A549 (cell line): ENCODE results near the gene PTX4. TPM values are rescaled to one million over a fixed set of nuclear protein-coding genes. Genes with fewer than 3 reads are reported as not detected.
"Not testable (repeated sequence)": the region's sequence is repeated elsewhere in the genome, so short reads cannot be mapped to it uniquely, and the experiment has no call there.

ENCODE experiments used
- ATAC-seq, 2 experiments: fragments of 200-7000 bp in 1 of 2; fragments of >200 bp in 1 of 2; cut with Nextera tagmentation in 1 of 2; cut with Tn5 transposase in 1 of 2; 3 replicates each; pipeline versions ENCODE4 v1.8.0 to v1.9.1; 2018 to 2020; ENCODE audit warnings: mild to moderate bottlenecking in 1 of 2, moderate library complexity in 1 of 2
- CTCF ChIA-PET: fragments of 300-600 bp; sonication (Branson Sonifier 250); formaldehyde crosslinking; extraction: SDS; loops from one replicate; lab custom pipeline; 2021; ENCODE audit warnings: antibody characterized with exemption, inconsistent platforms; lab: Yijun Ruan, JAX
- POLR2A ChIA-PET: fragments of 350-600 bp; formaldehyde crosslinking; extraction: SDS; loops from one replicate; lab custom pipeline; 2021; ENCODE audit warnings: antibody characterized with exemption, inconsistent platforms; lab: Yijun Ruan, JAX
- DNase-seq, 2 experiments: peaks; one replicate each; pipeline versions ENCODE4 v3.0.0 to v3.0.0-alpha.2; 2011 to 2016; ENCODE audit warnings: low read depth in 1 of 2, low spot score in 1 of 2
- FAIRE-seq: peaks from 2 replicates; lab custom pipeline; 2011; peaks lifted over from hg19 to GRCh38; lab: Jason Lieb, UNC
- H3K27ac ChIP-seq, 2 experiments: fragments of >200 bp; sonication (Bioruptor Twin); formaldehyde crosslinking; 3 replicates each; pipeline ENCODE4 v1.5.1; 2016 to 2017
- H3K4me1 ChIP-seq: fragments of >200 bp; sonication (Bioruptor Twin); formaldehyde crosslinking; 3 replicates; pipeline ENCODE4 v1.6.1; 2016
- H3K4me2 ChIP-seq: fragments of >200 bp; sonication (Bioruptor Twin); formaldehyde crosslinking; 3 replicates; pipeline ENCODE4 v1.6.1; 2016
- H3K4me3 ChIP-seq: fragments of >200 bp; sonication (Bioruptor Twin); formaldehyde crosslinking; 3 replicates; pipeline ENCODE4 v1.5.1; 2016
- H3K9me3 ChIP-seq: fragments of >200 bp; sonication (Bioruptor Twin); formaldehyde crosslinking; 3 replicates; pipeline ENCODE4 v1.6.1; 2016
- CBX2 ChIP-seq: fragments of 200-600 bp; sonication (generic); IDR thresholded peaks from 2 replicates; pipeline ENCODE4 v1.6.1; 2016; ENCODE audit warnings: low read depth, mild to moderate bottlenecking, borderline replicate concordance
- CBX8 ChIP-seq: fragments of 200-600 bp; sonication (generic); IDR thresholded peaks from 2 replicates; pipeline ENCODE4 v1.6.1; 2016
- CEBPB ChIP-seq, 2 experiments: fragments of >200 bp in 1 of 2; sonication (Bioruptor Twin) in 1 of 2; formaldehyde crosslinking in 1 of 2; IDR thresholded peaks; 2 replicates each; pipeline ENCODE4 v1.6.1; 2012 to 2016
- CHD4 ChIP-seq: fragments of 200-600 bp; sonication (generic); IDR thresholded peaks from 2 replicates; pipeline ENCODE4 v1.6.1; 2016; ENCODE audit warnings: antibody characterized with exemption, mild to moderate bottlenecking, borderline replicate concordance
- EHF ChIP-seq: fragments of 250-450 bp; sonication (Bioruptor Pico); IDR thresholded peaks from 2 replicates; pipeline ENCODE4 v1.5.0; 2020; ENCODE audit warnings: mild to moderate bottlenecking
- EP300 ChIP-seq, 2 experiments: fragments of >200 bp; sonication (Bioruptor Twin); formaldehyde crosslinking; IDR thresholded peaks; 2 replicates in 1 of 2; 3 replicates in 1 of 2; pipeline ENCODE4 v1.6.1; 2016 to 2017
- FOSB ChIP-seq: fragments of 250-450 bp; sonication (Bioruptor Pico); IDR thresholded peaks from 2 replicates; pipeline ENCODE4 v1.5.0; 2020; ENCODE audit warnings: mild to moderate bottlenecking, moderate library complexity
- GATA3 ChIP-seq: IDR thresholded peaks from 2 replicates; pipeline ENCODE4 v1.6.1; 2012; ENCODE audit warnings: borderline replicate concordance
- HDAC2 ChIP-seq: fragments of 200-600 bp; sonication (generic); IDR thresholded peaks from 2 replicates; pipeline ENCODE4 v1.6.1; 2016
- HEYL ChIP-seq: fragments of 250-450 bp; sonication (Bioruptor Pico); IDR thresholded peaks from 2 replicates; pipeline ENCODE4 v1.8.0; 2021; ENCODE audit warnings: mild to moderate bottlenecking, moderate library complexity
- MAFK ChIP-seq: fragments of 450-650 bp; IDR thresholded peaks from 2 replicates; pipeline ENCODE4 v1.6.1; 2014; ENCODE audit not compliant: partially characterized antibody
- MYC ChIP-seq: IDR thresholded peaks from 2 replicates; pipeline ENCODE4 v1.6.1; 2012; ENCODE audit warnings: mild to moderate bottlenecking, inconsistent platforms, low read length, improper control_type of control experiment, borderline replicate concordance
- PHF8 ChIP-seq: fragments of 200-600 bp; sonication (generic); IDR thresholded peaks from 2 replicates; pipeline ENCODE4 v1.6.1; 2016; ENCODE audit warnings: low read depth, mild to moderate bottlenecking, antibody characterized with exemption, moderate library complexity, borderline replicate concordance
- POLR2AphosphoS2 ChIP-seq: conservative IDR thresholded peaks from 2 replicates; pipeline ENCODE4 v1.6.1; 2012; ENCODE audit warnings: low read length, improper control_type of control experiment, inconsistent platforms
- RAD21 ChIP-seq, 2 experiments: fragments of >200 bp in 1 of 2; sonication (Bioruptor Twin) in 1 of 2; formaldehyde crosslinking in 1 of 2; IDR thresholded peaks in 1 of 2; conservative IDR thresholded peaks in 1 of 2; 2 replicates in 1 of 2; 3 replicates in 1 of 2; pipeline ENCODE4 v1.6.1; 2012 to 2018; ENCODE audit warnings: inconsistent platforms in 1 of 2
- RARB ChIP-seq: fragments of 250-450 bp; sonication (Bioruptor Pico); IDR thresholded peaks from 2 replicates; pipeline ENCODE4 v1.8.0; 2021; ENCODE audit warnings: mild to moderate bottlenecking, moderate library complexity
- TP53 ChIP-seq: fragments of 250-450 bp; sonication (Bioruptor Pico); IDR thresholded peaks from 2 replicates; pipeline ENCODE4 v1.5.0; 2021; ENCODE audit warnings: mild to moderate bottlenecking, moderate library complexity
- ZC3H11A ChIP-seq: fragments of 450-650 bp; IDR thresholded peaks from 2 replicates; pipeline ENCODE4 v1.6.1; 2014; ENCODE audit warnings: antibody characterized with exemption, mild to moderate bottlenecking
- ZFP36 ChIP-seq: fragments of 450-650 bp; IDR thresholded peaks from 2 replicates; pipeline ENCODE4 v1.6.1; 2014; ENCODE audit warnings: borderline replicate concordance; ENCODE audit not compliant: partially characterized antibody
- ZNF302 ChIP-seq: fragments of 250-450 bp; sonication (Bioruptor Pico); IDR thresholded peaks from 2 replicates; pipeline ENCODE4 v1.9.0; 2021; ENCODE audit warnings: inconsistent platforms, mild to moderate bottlenecking, moderate library complexity
- WGBS: methylation state at CpG from one replicate; pipeline ENCODE4 v1.1.6; 2017; ENCODE audit errors: missing lambda C conversion rate; 5-methylcytosine and 5-hydroxymethylcytosine counted together
- polyA plus RNA-seq, 4 experiments: library from polyadenylated mRNA; depleted of rRNA in 3 of 4; stranded (reverse); fragments of >200 nt; fragmentation: RNase III in 1 of 4; extraction: RNeasy Plus Mini Kit Qiagen cat#74134 plus additional on column Dnase treatment in 1 of 4; gene quantifications; 2 replicates in 3 of 4; 3 replicates in 1 of 4; pipeline ENCODE4 v1.2.3, GENCODE V29; 2011 to 2017
- TF ChIP-seq, protein P1 (sequence below): fragments of >200 bp; sonication (Bioruptor Twin); formaldehyde crosslinking; IDR thresholded peaks from 3 replicates; pipeline ENCODE4 v1.5.1; 2016
- TF ChIP-seq, protein P2 (sequence below): fragments of 150-350 bp; IDR thresholded peaks from 2 replicates; pipeline ENCODE4 v1.6.1; 2014; ENCODE audit warnings: low read depth, mild to moderate bottlenecking, low read length
- TF ChIP-seq, protein P3 (sequence below): fragments of >200 bp; sonication (Bioruptor Twin); formaldehyde crosslinking; IDR thresholded peaks from 3 replicates; pipeline ENCODE4 v1.6.1; 2016
- TF ChIP-seq, protein P4 (sequence below): IDR thresholded peaks from 2 replicates; pipeline ENCODE4 v1.6.1; 2012
- TF ChIP-seq, protein P5 (sequence below): fragments of 250-450 bp; sonication (Bioruptor Pico); IDR thresholded peaks from 2 replicates; pipeline ENCODE4 v1.5.0; 2021; ENCODE audit warnings: mild to moderate bottlenecking, moderate library complexity, borderline replicate concordance

The PTX4 gene
- polyA plus RNA-seq, 2 of the 4 experiments (the other 2 are of a cell fraction) = not detected

DNA sequence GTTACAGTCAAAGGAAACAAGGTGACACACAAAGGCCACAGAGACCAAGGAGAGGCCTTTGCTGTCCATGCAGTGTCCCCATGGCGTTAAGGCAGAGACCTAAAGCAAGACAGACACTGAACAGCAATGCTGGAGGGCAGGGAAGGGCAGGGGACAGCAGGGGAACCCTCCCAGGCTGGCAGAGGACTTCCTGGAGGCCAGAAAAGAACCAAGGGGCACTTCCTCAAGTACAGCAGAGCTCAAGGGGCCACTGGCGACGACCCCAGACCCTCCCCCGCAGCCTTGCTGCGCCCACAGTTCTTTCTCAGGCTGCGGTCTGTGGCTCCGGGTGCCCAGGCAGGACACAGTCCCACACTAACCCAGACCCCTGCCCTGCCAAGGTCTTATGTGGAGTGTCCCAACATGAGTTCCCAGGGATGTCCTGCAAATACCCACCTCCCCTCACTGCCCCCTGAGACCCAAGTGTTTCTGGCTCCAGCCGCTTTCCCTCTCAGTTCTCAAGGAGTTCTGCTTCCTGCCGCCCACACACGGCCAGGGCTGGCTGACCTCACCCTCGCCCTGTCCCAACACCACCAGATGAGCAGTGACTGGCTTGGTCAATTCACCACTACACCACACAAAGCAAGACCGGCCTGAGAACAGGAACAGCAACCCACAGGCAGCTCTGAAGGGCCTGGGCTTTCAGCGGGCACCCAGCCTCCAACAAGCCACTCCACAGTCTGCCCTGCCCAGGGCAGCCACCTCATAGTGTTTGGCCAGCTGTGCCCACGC, 18.1 kb downstream of the PTX4 start:
- Histone ChIP-seq H3K9me3 (no peaks in the 10 kb centered on the region), H3K27ac (no peak overlapping the region), H3K4me2 (no peak overlapping the region), H3K4me1 (peaks cover 9% of the 10 kb centered on the region), H3K4me3 (no peak overlapping the region)
- POLR2A ChIA-PET = interaction anchor here (1.3 kb wide), 1 partner anchor 141 kb away, joined by 4 read pairs; the partner anchor contains the start of gene IFT140
- ATAC-seq (no peak), FAIRE-seq (no peak), DNase-seq (no peak)
- TF ChIP-seq CBX2 (no peak), PHF8 (no peak), HDAC2 (no peak), EP300 (IDR thresholded peaks at IDR 0.05) (no peak), EHF (CRISPR knock-in tag) (no peak), ZFP36 (no peak), POLR2AphosphoS2 (no peak), GATA3 (no peak), CHD4 (no peak), ZC3H11A (no peak)
- TF ChIP-seq, protein P1, sequence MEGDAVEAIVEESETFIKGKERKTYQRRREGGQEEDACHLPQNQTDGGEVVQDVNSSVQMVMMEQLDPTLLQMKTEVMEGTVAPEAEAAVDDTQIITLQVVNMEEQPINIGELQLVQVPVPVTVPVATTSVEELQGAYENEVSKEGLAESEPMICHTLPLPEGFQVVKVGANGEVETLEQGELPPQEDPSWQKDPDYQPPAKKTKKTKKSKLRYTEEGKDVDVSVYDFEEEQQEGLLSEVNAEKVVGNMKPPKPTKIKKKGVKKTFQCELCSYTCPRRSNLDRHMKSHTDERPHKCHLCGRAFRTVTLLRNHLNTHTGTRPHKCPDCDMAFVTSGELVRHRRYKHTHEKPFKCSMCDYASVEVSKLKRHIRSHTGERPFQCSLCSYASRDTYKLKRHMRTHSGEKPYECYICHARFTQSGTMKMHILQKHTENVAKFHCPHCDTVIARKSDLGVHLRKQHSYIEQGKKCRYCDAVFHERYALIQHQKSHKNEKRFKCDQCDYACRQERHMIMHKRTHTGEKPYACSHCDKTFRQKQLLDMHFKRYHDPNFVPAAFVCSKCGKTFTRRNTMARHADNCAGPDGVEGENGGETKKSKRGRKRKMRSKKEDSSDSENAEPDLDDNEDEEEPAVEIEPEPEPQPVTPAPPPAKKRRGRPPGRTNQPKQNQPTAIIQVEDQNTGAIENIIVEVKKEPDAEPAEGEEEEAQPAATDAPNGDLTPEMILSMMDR = no peak
- TF ChIP-seq, protein P2, sequence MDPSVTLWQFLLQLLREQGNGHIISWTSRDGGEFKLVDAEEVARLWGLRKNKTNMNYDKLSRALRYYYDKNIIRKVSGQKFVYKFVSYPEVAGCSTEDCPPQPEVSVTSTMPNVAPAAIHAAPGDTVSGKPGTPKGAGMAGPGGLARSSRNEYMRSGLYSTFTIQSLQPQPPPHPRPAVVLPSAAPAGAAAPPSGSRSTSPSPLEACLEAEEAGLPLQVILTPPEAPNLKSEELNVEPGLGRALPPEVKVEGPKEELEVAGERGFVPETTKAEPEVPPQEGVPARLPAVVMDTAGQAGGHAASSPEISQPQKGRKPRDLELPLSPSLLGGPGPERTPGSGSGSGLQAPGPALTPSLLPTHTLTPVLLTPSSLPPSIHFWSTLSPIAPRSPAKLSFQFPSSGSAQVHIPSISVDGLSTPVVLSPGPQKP = no peak
- WGBS = 78% methylated on average over 14 of the region's 14 CpGs
- CTCF ChIA-PET = interaction anchor here (1.3 kb wide), 1 partner anchor 42 kb away, joined by 4 read pairs; no protein-coding TSS in a partner anchor

DNA sequence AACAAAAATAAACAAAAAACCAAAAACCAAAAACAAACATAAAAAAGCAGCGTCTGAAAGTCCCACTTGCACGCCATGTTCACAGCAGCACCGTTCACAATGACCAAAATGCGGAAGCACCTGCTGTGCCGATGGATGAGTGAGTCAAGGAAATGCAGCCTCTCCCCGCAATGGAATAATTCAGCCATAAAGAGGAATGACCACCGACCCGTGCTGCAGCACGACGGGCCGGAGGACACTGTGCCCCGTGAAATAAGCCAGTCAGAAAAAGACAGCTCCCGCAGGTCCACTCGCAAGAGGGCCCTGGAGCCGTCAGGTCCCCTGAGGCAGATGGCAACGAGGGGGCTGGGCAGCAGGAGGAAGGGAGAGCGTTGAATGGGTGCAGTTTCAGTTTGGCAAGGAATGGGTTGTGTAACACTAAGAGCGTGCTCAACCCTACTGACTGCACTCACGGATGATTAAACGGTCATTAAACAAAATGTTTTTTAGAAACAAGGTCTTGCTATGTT, 19.0 kb downstream of the PTX4 start:
- Histone ChIP-seq H3K4me1 (peaks cover 6% of the 10 kb centered on the region), H3K9me3 (no peaks in the 10 kb centered on the region), H3K4me2 (no peak overlapping the region), H3K27ac (no peak overlapping the region)
- no peak for ATAC-seq
- no peak for FAIRE-seq
- CTCF ChIA-PET = no interaction called here
- 89% methylated on average over 20 of the region's 20 CpGs for WGBS
- no peak for DNase-seq
- TF ChIP-seq FOSB (no peak), CBX8 (no peak), CEBPB (IDR thresholded peaks at IDR 0.05) (no peak), ZNF302 (CRISPR knock-in tag) (no peak), MYC (no peak)
- TF ChIP-seq, all 56 proteins: peak for 0
- H3K4me3 ChIP-seq = no peak overlapping the region
- POLR2A ChIA-PET = no interaction called here

DNA sequence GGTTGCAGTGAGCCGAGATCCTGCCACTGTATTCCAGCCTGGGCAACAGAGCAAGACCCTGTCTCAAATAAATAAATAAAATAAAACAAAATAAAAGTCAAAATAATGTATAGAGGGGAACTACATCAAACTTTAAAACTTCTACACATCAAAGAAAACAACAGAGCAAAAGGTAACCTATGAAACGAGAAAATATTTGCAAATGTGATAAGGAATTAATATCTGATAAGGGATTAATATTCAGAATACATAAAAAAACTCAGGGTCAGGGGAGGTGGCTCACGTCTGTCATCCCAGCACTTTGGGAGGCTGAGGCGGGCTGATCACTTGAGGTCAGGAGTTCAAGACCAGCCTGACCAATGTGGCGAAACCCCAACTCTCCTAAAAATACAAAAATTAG, 19.6 kb downstream of the PTX4 start:
- WGBS = 79% methylated on average over 5 of the region's 5 CpGs
- DNase-seq, FAIRE-seq, H3K9me3 ChIP-seq, POLR2A ChIA-PET, CTCF ChIA-PET, ATAC-seq, H3K4me3 ChIP-seq, H3K27ac ChIP-seq, H3K4me2 ChIP-seq, H3K4me1 ChIP-seq: not testable (repeated sequence)

DNA sequence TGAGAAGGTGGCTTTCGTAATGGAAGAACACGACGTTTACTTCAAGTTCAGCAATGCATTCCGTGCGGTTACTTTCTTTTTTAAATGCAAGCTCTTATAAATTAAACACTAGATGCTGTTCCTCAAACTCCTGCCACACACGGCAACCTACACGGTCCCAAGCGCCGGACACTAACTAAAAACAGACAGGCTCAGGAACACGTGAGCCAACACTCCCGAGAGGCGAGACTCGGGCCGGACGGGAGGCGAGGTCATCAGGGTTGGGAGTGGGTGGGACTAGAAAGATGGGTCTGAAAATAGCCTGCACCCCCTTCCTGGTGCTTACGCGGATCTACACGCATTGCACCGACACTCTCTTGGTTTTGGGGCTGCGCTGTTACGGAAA, 20.3 kb downstream of the PTX4 start:
- FAIRE-seq = no peak
- no peak for TF ChIP-seq TP53 (CRISPR knock-in tag)
- TF ChIP-seq HEYL = no peak
- no peak for TF ChIP-seq EP300 (IDR thresholded peaks at IDR 0.05)
- TF ChIP-seq MAFK = no peak
- TF ChIP-seq, protein P3, sequence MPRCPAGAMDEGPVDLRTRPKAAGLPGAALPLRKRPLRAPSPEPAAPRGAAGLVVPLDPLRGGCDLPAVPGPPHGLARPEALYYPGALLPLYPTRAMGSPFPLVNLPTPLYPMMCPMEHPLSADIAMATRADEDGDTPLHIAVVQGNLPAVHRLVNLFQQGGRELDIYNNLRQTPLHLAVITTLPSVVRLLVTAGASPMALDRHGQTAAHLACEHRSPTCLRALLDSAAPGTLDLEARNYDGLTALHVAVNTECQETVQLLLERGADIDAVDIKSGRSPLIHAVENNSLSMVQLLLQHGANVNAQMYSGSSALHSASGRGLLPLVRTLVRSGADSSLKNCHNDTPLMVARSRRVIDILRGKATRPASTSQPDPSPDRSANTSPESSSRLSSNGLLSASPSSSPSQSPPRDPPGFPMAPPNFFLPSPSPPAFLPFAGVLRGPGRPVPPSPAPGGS = no peak
- TF ChIP-seq, protein P4, sequence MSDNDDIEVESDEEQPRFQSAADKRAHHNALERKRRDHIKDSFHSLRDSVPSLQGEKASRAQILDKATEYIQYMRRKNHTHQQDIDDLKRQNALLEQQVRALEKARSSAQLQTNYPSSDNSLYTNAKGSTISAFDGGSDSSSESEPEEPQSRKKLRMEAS = no peak
- TF ChIP-seq RAD21 (conservative IDR thresholded peaks at IDR 0.05 in 1 of 2, IDR thresholded peaks at IDR 0.05 in 1 of 2) = no peak
- no peak for TF ChIP-seq RARB (CRISPR knock-in tag)
- TF ChIP-seq, protein P5, sequence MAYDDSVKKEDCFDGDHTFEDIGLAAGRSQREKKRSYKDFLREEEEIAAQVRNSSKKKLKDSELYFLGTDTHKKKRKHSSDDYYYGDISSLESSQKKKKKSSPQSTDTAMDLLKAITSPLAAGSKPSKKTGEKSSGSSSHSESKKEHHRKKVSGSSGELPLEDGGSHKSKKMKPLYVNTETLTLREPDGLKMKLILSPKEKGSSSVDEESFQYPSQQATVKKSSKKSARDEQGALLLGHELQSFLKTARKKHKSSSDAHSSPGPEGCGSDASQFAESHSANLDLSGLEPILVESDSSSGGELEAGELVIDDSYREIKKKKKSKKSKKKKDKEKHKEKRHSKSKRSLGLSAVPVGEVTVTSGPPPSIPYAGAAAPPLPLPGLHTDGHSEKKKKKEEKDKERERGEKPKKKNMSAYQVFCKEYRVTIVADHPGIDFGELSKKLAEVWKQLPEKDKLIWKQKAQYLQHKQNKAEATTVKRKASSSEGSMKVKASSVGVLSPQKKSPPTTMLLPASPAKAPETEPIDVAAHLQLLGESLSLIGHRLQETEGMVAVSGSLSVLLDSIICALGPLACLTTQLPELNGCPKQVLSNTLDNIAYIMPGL (CRISPR knock-in tag) = no peak

More for the DNA sequence above, 20.3 kb downstream of the PTX4 start:
- DNase-seq (no peak), ATAC-seq (no peak)
- H3K4me2 ChIP-seq = no peak overlapping the region
- no peak overlapping the region for H3K27ac ChIP-seq
- ChIA-PET CTCF (no interaction called here), POLR2A (no interaction called here)
- no peak overlapping the region for H3K4me3 ChIP-seq
- H3K4me1 ChIP-seq = no peaks in the 10 kb centered on the region
- WGBS = 93% methylated on average over 22 of the region's 22 CpGs
- no peaks in the 10 kb centered on the region for H3K9me3 ChIP-seq
